Esophagus muscularis mucosa (tissue), 4 donors: ENCODE data around the gene NAA40. TPM values are rescaled to one million over a fixed set of nuclear protein-coding genes. Genes with fewer than 3 reads are reported as not detected.

Experiments
- DNase-seq: peaks from one replicate; pipeline ENCODE4 v3.0.0-alpha.2; 2017; ENCODE audit errors: extremely low spot score
- H3K27ac ChIP-seq, 4 donors: fragments of 200-600 bp; sonication (generic); replicated peaks in 1 of 4; 1 replicate in 3 of 4; 2 replicates in 1 of 4; pipeline ENCODE4 v1.5.1; 2016 to 2019; ENCODE audit warnings: mild to moderate bottlenecking in 1 of 4
- H3K27me3 ChIP-seq, 4 donors: fragments of 200-600 bp; sonication (generic); one replicate each; pipeline versions ENCODE4 v1.5.1 to v1.6.0; 2016 to 2019
- H3K36me3 ChIP-seq, 4 donors: fragments of 200-600 bp; sonication (generic); one replicate each; pipeline ENCODE4 v1.5.1; 2016 to 2019
- H3K4me1 ChIP-seq, 4 donors: fragments of 200-600 bp; sonication (generic); one replicate each; pipeline ENCODE4 v1.5.1; 2016 to 2019
- H3K4me3 ChIP-seq, 4 donors: fragments of 200-600 bp; sonication (generic); 1 replicate in 2 of 4; 2 replicates in 2 of 4; pipeline ENCODE4 v1.5.1; 2016 to 2019; ENCODE audit warnings: mild to moderate bottlenecking in 4 of 4, moderate library complexity in 1 of 4
- H3K9me3 ChIP-seq, 4 donors: fragments of 200-600 bp; sonication (generic); 1 replicate in 3 of 4; 2 replicates in 1 of 4; pipeline ENCODE4 v1.5.1; 2016 to 2019
- CTCF ChIP-seq, 3 experiments: fragments of 200-600 bp in 2 of 3; fragments of 450-650 bp in 1 of 3; sonication (generic) in 2 of 3; IDR thresholded peaks; one replicate each; pipeline ENCODE4 v1.5.1; 2017 to 2019; ENCODE audit warnings: antibody characterized with exemption in 3 of 3, mild to moderate bottlenecking in 2 of 3, moderate library complexity in 1 of 3
- EP300 ChIP-seq: sonication (generic); formaldehyde crosslinking; IDR thresholded peaks from one replicate; pipeline ENCODE4 v1.6.1; 2017; ENCODE audit warnings: antibody characterized with exemption
- POLR2A ChIP-seq: fragments of 450-650 bp; IDR thresholded peaks from one replicate; pipeline ENCODE4 v1.6.1; 2017; ENCODE audit warnings: antibody characterized with exemption, moderate library complexity, mild to moderate bottlenecking, low read depth
- POLR2AphosphoS5 ChIP-seq, 2 donors: sonication (generic); formaldehyde crosslinking; IDR thresholded peaks; one replicate each; pipeline ENCODE4 v1.6.1; 2017; ENCODE audit warnings: antibody characterized with exemption in 2 of 2
- WGBS: methylation state at CpG from one replicate; pipeline ENCODE4 v1.1.5; 2018; 5-methylcytosine and 5-hydroxymethylcytosine counted together
- intact Hi-C: fragments of 100-400 bp; cut with DNase I; formaldehyde crosslinking; loops from one replicate; pipeline ENCODE4 v1.15.1; 2023
- total RNA-seq, 4 donors: library from RNA; depleted of rRNA; stranded (reverse); fragments of >200 nt; gene quantifications; one replicate each; pipeline versions ENCODE4 v1.1.0 to v1.2.1, GENCODE V29; 2016

Gene NAA40
- total RNA-seq, 4 donors from 2014 or later: 3.8 to 8.8 (median 8.0) TPM

- H3K27ac ChIP-seq: no peak overlapping the region
- DNase-seq: no peak
- no peaks in the 10 kb centered on the region for H3K27me3 ChIP-seq
- peaks cover 31 to 33% (median 32%) of the 10 kb centered on the region in 4 donors for H3K4me1 ChIP-seq
- 79% methylated on average over 2 of the region's 2 CpGs for WGBS
- intact Hi-C loops: no loop called here
- TF ChIP-seq POLR2AphosphoS5 (IDR thresholded peaks at IDR 0.05) (no peak), EP300 (no peak)
- no peaks in the 10 kb centered on the region for H3K9me3 ChIP-seq
- no peak overlapping the region for H3K4me3 ChIP-seq
- no peaks in the 10 kb centered on the region for H3K36me3 ChIP-seq
Observed at GRCh38 chr11:63922673-63923192, 16.1 kb upstream of the NAA40 start.

GRCh38 chr11:63923319-63923718 is 15.5 kb upstream of the NAA40 start:
- Histone ChIP-seq H3K9me3 (no peaks in the 10 kb centered on the region), H3K36me3 (no peaks in the 10 kb centered on the region), H3K4me1 (peaks cover 26 to 27% (median 26%) of the 10 kb centered on the region in 4 donors), H3K27ac (no peak overlapping the region), H3K27me3 (no peaks in the 10 kb centered on the region), H3K4me3 (no peak overlapping the region)
- 65% methylated on average over 4 of the region's 4 CpGs for WGBS
- no peak for DNase-seq
- TF ChIP-seq POLR2AphosphoS5 (IDR thresholded peaks at IDR 0.05) (no peak), POLR2A (no peak), CTCF (IDR thresholded peaks at IDR 0.05) (no peak), EP300 (no peak)
- intact Hi-C loops: no loop called here

- H3K27me3 ChIP-seq: no peaks in the 10 kb centered on the region
- H3K4me3 ChIP-seq: no peak overlapping the region
- 96% methylated on average over 5 of the region's 5 CpGs for WGBS
- H3K27ac ChIP-seq: no peak overlapping the region
- no peak for DNase-seq
- intact Hi-C loops: no loop called here
- H3K4me1 ChIP-seq: no peaks in the 10 kb centered on the region
- no peaks in the 10 kb centered on the region for H3K9me3 ChIP-seq
- TF ChIP-seq POLR2AphosphoS5 (IDR thresholded peaks at IDR 0.05): no peak
- no peak for TF ChIP-seq EP300
- TF ChIP-seq CTCF (IDR thresholded peaks at IDR 0.05): no peak
- H3K36me3 ChIP-seq: no peaks in the 10 kb centered on the region
Observed at GRCh38 chr11:63929616-63930015, 9.2 kb upstream of the NAA40 start.

- Histone ChIP-seq H3K4me1 (no peaks in the 10 kb centered on the region), H3K27ac (no peak overlapping the region), H3K27me3 (no peaks in the 10 kb centered on the region), H3K9me3 (no peaks in the 10 kb centered on the region), H3K36me3 (no peaks in the 10 kb centered on the region), H3K4me3 (no peak overlapping the region)
- TF ChIP-seq EP300 (no peak), POLR2AphosphoS5 (IDR thresholded peaks at IDR 0.05) (no peak), CTCF (IDR thresholded peaks at IDR 0.05) (no peak), POLR2A (no peak)
- WGBS: 80% methylated on average over 6 of the region's 6 CpGs
- intact Hi-C loops: no loop called here
- no peak for DNase-seq
Observed at GRCh38 chr11:63931045-63931444, 7.8 kb upstream of the NAA40 start.

- intact Hi-C loops: no loop called here
- Histone ChIP-seq H3K4me3 (no peak overlapping the region), H3K27me3 (no peaks in the 10 kb centered on the region), H3K36me3 (no peaks in the 10 kb centered on the region), H3K27ac (no peak overlapping the region), H3K9me3 (no peaks in the 10 kb centered on the region), H3K4me1 (no peaks in the 10 kb centered on the region)
- WGBS: 80% methylated on average over 12 of the region's 12 CpGs
- DNase-seq: no peak
- TF ChIP-seq POLR2AphosphoS5 (IDR thresholded peaks at IDR 0.05) (no peak), CTCF (IDR thresholded peaks at IDR 0.05) (no peak), POLR2A (no peak), EP300 (no peak)
Observed at GRCh38 chr11:63931876-63932275, 6.9 kb upstream of the NAA40 start.
